ENCODE results near the gene OR5B21. TPM values are rescaled to one million over a fixed set of nuclear protein-coding genes. Genes with fewer than 3 reads are reported as not detected.

OR5B21 gene
- total RNA-seq, result not detected in 2 replicates

DNA sequence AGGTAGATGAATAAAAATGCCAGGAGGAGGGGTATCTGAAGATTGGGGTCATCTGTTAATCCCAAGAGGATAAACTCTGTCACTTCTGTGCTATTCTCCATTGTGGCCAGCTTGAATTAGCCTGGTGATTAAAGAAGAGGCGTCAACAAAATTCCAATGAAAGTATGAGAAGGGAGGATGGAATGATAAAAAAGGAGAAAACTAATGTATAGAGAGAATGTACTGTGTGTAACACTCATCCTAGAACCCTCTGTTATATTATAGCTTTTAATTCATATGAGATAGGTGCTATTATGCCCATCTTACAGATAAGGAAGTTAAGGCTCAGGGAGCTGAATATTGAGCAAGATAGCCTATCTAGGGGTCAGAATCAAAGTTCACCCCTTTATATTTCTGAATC, at the start of gene OR5B21:
OR5B21 (minus strand) TSS at position 101 of the 400 bp plus-strand sequence; CDS start at position 101, 0 bp downstream.
- Mint-ChIP-seq H3K36me3 (ENCODE audit: low read depth) (no peaks in the 10 kb centered on the region), H3K27me3 (ENCODE audit: insufficient read depth) (no peaks in the 10 kb centered on the region), H3K4me3 (no peak within 1 kb of the TSS), H3K9me3 (no peaks in the 10 kb centered on the region), H3K27ac (no peak within 1 kb of the TSS), H3K4me1 (ENCODE audit: low read depth) (peaks cover 5% of the 10 kb centered on the region)
- no peak for DNase-seq (ENCODE audit: low spot score)
- intact Hi-C loops (cut with micrococcal nuclease), result no loop called here

GRCh38 chr11:58549644-58550043, 41.7 kb upstream of the OR5B21 start:
- Mint-ChIP-seq H3K36me3 (ENCODE audit: low read depth) (peaks cover 67% of the 10 kb centered on the region), H3K27ac (no peak overlapping the region), H3K4me1 (ENCODE audit: low read depth) (no peaks in the 10 kb centered on the region), H3K9me3 (no peaks in the 10 kb centered on the region), H3K4me3 (no peak overlapping the region), H3K27me3 (ENCODE audit: insufficient read depth) (no peaks in the 10 kb centered on the region)
- DNase-seq (ENCODE audit: low spot score), result no peak
- intact Hi-C loops (cut with micrococcal nuclease), result no loop called here

DNA sequence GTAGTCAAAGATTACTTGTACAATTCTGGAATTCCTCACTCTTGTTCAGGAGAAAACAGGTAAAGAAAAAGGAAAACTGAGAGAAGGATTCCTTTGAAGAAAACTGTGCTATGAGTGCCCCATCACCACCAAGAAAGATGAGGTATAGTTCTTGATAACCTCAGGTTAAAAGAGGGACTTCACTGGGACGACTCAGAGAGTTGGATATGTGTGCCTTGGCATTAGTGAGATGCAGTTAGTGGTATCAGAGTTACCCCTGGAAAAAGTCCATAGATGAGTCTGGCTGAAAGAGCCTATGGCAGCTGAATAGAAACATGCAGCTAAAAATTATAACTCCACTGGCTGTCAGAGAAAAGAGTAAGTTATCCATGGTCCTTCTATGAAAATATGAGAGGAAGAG, 38.9 kb upstream of the OR5B21 start:
- intact Hi-C loops (cut with micrococcal nuclease), result no loop called here

DNA sequence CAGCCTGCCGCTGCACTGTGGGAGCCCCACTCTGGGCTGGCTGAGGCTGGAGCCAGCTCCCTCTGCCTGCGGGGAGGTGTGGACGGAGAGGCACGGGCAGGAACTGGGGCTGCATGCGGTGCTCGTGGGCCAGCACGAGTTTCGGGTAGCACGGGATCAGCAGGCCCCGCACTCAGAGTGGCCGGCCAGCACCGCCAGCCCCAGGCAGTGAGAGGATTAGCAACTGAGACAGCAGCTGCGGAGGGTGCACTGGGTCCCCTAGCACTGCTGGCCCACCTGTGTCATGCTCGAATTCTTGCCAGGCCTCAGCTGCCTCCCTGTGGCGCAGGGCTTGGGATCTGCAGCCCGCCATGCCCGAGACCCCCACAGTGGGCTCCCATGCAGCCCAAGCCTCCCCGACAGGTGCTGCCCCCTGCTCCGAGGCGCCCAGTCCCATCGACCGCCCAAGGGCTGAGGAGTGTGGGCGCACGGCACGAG, 24.0 kb upstream of the OR5B21 start:
- Mint-ChIP-seq H3K36me3 (ENCODE audit: low read depth) (peaks cover 56% of the 10 kb centered on the region), H3K4me3 (no peak overlapping the region), H3K27ac (no peak overlapping the region), H3K9me3 (no peaks in the 10 kb centered on the region), H3K27me3 (ENCODE audit: insufficient read depth) (no peaks in the 10 kb centered on the region), H3K4me1 (ENCODE audit: low read depth) (peaks cover 38% of the 10 kb centered on the region)
- no peak for DNase-seq (ENCODE audit: low spot score)
- intact Hi-C loops (cut with micrococcal nuclease), result no loop called here

More for the DNA sequence above, 38.9 kb upstream of the OR5B21 start:
- no peak for DNase-seq (ENCODE audit: low spot score)
- Mint-ChIP-seq H3K27me3 (ENCODE audit: insufficient read depth) (no peaks in the 10 kb centered on the region), H3K27ac (no peak overlapping the region), H3K4me1 (ENCODE audit: low read depth) (no peaks in the 10 kb centered on the region), H3K4me3 (no peak overlapping the region), H3K36me3 (ENCODE audit: low read depth) (peaks cover 65% of the 10 kb centered on the region), H3K9me3 (no peaks in the 10 kb centered on the region)

DNA sequence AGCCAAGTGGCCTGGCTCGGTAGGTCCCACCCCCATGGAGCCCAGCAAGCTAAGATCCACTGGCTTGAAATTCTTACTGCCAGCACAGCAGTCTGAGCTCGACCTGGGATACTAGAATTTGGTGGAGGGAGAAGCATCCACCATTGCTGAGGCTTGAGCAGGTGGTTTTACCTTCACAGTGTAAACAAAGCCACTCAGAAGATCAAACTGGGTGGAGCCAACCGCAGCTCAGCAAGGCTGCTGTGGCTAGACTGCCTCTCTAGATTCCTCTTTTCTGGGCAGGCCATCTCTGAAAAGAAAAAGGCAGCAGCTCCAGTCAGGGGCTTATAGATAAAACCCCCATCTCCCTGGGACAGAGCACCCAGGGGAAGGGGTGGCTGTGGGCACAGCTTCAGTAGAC, 22.3 kb upstream of the OR5B21 start:
- intact Hi-C loops (cut with micrococcal nuclease), result no loop called here
- Mint-ChIP-seq H3K27me3 (ENCODE audit: insufficient read depth) (no peaks in the 10 kb centered on the region), H3K4me3 (no peak overlapping the region), H3K4me1 (ENCODE audit: low read depth) (peaks cover 47% of the 10 kb centered on the region), H3K27ac (no peak overlapping the region), H3K9me3 (no peaks in the 10 kb centered on the region), H3K36me3 (ENCODE audit: low read depth) (peaks cover 49% of the 10 kb centered on the region)
- DNase-seq (ENCODE audit: low spot score), result peak; percentile 29

DNA sequence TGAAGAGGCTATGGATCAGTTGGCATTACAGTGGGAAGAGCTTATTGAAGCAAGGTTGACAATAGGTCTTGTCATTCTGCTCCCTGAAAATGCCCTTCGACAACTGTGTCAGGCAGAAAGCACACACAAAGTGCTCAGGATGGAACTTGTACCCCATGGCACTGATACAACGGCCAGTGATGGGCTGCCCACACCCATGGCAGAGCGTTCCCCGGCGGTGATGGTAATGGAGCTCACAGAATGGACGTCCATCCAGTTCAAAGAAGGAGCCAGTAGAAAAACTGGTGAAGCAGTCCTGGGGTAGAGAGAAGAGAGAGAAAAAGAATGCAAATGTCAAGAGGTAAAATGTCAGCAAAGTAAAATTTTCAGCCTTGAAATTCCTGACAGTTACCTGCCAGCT, 19.5 kb upstream of the OR5B21 start:
- Mint-ChIP-seq H3K27ac (no peak overlapping the region), H3K4me3 (no peak overlapping the region), H3K9me3 (no peaks in the 10 kb centered on the region), H3K36me3 (ENCODE audit: low read depth) (peaks cover 33% of the 10 kb centered on the region), H3K27me3 (ENCODE audit: insufficient read depth) (no peaks in the 10 kb centered on the region), H3K4me1 (ENCODE audit: low read depth) (peaks cover 51% of the 10 kb centered on the region)
- intact Hi-C loops (cut with micrococcal nuclease), result loop anchor here (1.0 to 10.0 kb wide), 2 partner anchors 41 to 1103 kb away; partner anchors contain the start of gene SLC43A3
- DNase-seq (ENCODE audit: low spot score), result no peak

DNA sequence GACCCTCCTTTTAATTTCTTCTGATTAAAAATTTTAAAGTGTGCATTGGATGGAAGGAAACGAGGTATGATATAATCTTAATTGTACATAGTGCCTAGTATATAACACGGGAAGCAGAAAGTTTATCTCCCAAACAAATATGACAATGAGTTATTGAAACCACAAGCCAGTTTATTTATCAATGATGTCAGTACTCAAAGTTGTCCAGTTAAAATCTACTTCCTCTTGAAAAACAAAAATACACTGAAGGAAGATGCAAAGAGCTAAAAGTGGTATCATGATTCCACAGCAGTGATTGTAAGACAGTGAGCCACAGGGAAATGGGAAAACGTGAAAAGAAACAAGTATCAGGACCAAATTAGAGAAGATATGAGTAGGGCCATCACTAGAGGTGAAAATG, 18.8 kb upstream of the OR5B21 start:
- no peaks in the 10 kb centered on the region for H3K9me3 Mint-ChIP-seq
- no peaks in the 10 kb centered on the region for H3K27me3 Mint-ChIP-seq (ENCODE audit: insufficient read depth)
- DNase-seq (ENCODE audit: low spot score), result no peak
- H3K36me3 Mint-ChIP-seq (ENCODE audit: low read depth), result peaks cover 33% of the 10 kb centered on the region
- no peak overlapping the region for H3K4me3 Mint-ChIP-seq
- intact Hi-C loops (cut with micrococcal nuclease), result loop anchor here (1.0 to 10.0 kb wide), 2 partner anchors 42 to 1102 kb away; partner anchors contain the start of gene SLC43A3
- peaks cover 51% of the 10 kb centered on the region for H3K4me1 Mint-ChIP-seq (ENCODE audit: low read depth)
- H3K27ac Mint-ChIP-seq, result peak overlapping the region; percentile 0

DNA sequence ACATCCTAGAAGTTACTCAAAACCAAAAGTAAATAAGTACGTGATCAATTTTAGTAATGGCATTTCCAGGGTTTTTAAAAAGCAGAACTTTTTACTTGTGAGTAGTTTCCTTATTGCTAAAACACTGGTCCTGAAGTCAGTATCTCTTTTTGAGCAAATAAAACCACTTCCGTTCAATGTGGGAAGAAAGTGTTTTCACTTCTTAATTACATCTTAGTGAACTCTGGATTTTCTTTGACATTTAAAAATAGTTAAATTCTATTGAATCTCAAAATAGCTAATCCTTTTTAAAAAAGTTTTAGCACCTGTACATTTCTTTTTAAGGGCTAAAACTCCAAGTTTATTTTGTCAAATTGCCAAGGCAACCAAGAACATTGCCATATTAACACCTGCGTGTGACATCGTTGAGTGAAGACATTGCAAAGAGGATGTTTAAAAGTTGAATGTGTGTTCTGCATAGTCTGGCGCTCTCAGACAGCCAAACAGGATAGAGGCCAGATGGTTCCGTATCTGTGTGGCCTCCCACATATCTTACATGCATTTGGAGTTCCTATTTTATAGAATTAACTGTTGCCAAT, 17.2 kb upstream of the OR5B21 start:
- Mint-ChIP-seq H3K36me3 (ENCODE audit: low read depth) (peaks cover 24% of the 10 kb centered on the region), H3K27ac (peak overlapping the region; percentile 77), H3K4me3 (peak overlapping the region; percentile 74), H3K4me1 (ENCODE audit: low read depth) (peaks cover 37% of the 10 kb centered on the region), H3K9me3 (no peaks in the 10 kb centered on the region), H3K27me3 (ENCODE audit: insufficient read depth) (no peaks in the 10 kb centered on the region)
- DNase-seq (ENCODE audit: low spot score), result peak; percentile 26
- intact Hi-C loops (cut with micrococcal nuclease), result loop anchor here (1.0 to 10.0 kb wide), 8 partner anchors 48 to 1190 kb away; partner anchors contain the start of genes MED19, SLC43A3, SSRP1 and TMX2

DNA sequence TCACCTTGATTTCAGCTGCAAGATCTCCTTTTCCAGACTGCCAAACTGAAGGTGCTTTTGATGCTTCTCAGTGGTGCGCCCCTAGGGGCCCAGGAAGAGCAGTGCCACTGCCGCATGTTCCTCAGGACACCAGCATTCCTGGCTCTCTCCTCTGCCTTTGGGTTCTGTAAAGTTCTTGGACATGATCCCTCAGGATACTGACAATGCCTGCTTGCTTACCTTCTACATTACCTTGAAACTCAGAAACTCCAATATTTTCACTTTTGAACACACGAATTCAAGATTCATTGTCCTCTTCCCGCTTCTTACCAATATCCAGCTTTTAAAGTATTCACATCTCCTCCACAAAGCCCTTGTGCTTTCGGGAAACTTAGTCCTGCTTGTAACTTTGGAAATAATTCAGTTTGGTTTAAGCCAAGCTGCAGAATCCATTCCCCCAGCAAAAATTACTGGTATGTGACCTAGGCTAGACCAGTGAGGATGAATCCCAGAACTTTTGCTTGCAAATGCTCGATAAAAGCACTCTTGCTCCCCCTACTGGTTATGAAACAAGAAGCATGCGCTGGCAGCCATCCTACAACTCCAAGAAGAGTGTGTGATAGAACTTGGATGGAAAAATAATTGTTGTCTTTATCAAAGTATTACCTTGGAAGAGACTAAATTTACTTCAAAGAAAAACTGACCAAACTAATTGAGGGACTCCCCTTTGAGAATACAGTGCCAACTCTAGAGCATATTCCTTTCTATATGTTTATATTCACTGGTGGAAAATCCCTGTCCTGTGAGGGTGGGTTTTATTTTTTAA, 16.5 kb upstream of the OR5B21 start:
- no peaks in the 10 kb centered on the region for H3K27me3 Mint-ChIP-seq (ENCODE audit: insufficient read depth)
- peak overlapping the region; percentile 74 for H3K4me3 Mint-ChIP-seq
- no peak for DNase-seq (ENCODE audit: low spot score)
- intact Hi-C loops (cut with micrococcal nuclease), result loop anchor here (1.0 to 10.0 kb wide), 10 partner anchors 49 to 1189 kb away; partner anchors contain the start of genes MED19, SELENOH, SLC43A3 and SSRP1
- H3K36me3 Mint-ChIP-seq (ENCODE audit: low read depth), result peaks cover 23% of the 10 kb centered on the region
- H3K9me3 Mint-ChIP-seq, result no peaks in the 10 kb centered on the region
- H3K27ac Mint-ChIP-seq, result peak overlapping the region; percentile 77
- peaks cover 36% of the 10 kb centered on the region for H3K4me1 Mint-ChIP-seq (ENCODE audit: low read depth)

DNA sequence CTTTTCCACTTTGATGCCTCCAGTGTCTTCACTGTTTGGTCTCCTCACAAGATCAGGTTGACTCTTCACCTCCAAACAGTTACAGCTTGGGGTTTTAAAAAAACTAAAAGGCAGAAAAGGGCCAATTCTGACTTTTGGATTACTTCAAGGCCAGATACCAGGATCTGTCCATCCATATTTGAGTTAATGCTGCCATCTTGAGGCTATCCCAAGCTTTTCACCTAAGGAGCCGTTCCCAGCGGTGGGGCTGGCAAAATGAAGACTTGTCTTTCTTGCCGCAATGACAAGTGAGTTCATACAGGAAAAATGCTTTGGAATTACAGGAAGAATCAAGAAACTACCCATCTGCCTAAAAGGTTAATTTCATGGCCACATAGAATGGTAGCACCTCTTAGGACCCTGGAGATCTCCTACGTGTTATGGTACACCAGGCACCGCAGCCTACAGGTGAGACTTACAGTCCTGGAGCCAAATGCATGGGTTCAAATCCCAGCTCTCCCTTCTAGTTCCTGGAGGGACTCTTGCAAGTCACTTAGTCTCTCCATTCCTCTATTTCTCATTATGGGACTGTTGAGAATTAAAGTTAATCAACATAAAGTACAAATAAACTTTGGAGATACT, 6.0 kb upstream of the OR5B21 start:
- H3K4me1 Mint-ChIP-seq (ENCODE audit: low read depth), result no peaks in the 10 kb centered on the region
- H3K9me3 Mint-ChIP-seq, result no peaks in the 10 kb centered on the region
- intact Hi-C loops (cut with micrococcal nuclease), result no loop called here
- H3K27me3 Mint-ChIP-seq (ENCODE audit: insufficient read depth), result no peaks in the 10 kb centered on the region
- H3K4me3 Mint-ChIP-seq, result no peak overlapping the region
- H3K36me3 Mint-ChIP-seq (ENCODE audit: low read depth), result no peaks in the 10 kb centered on the region
- no peak overlapping the region for H3K27ac Mint-ChIP-seq
- no peak for DNase-seq (ENCODE audit: low spot score)

- DNase-seq (ENCODE audit: low spot score), result no peak
- no peaks in the 10 kb centered on the region for H3K36me3 Mint-ChIP-seq (ENCODE audit: low read depth)
Measured at GRCh38 chr11:58511636-58512035, 3.7 kb upstream of the OR5B21 start.

DNA sequence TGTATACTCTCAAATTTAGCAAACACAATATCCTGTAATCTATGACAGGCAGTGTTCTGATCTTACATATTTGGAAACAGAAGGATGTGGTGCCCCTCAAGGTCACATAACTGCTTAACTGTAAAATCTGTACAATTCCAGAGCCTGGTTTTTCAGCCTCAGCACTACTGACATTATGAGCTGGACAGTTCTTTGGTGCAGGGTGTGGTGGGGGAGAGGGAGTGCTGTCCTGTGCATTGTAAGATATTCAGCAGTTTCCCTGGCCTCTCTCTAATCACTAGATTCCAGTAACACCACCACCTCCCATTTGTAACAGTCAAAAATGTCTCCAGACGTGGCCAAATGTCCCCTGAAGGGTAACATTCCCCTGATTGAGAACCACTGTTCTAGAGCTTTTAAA, 1.8 kb upstream of the OR5B21 start:
- intact Hi-C loops (cut with micrococcal nuclease), result no loop called here
- Mint-ChIP-seq H3K27me3 (ENCODE audit: insufficient read depth) (no peaks in the 10 kb centered on the region), H3K4me3 (no peak overlapping the region), H3K36me3 (ENCODE audit: low read depth) (no peaks in the 10 kb centered on the region), H3K27ac (no peak overlapping the region), H3K9me3 (no peaks in the 10 kb centered on the region), H3K4me1 (ENCODE audit: low read depth) (peaks cover 5% of the 10 kb centered on the region)
- no peak for DNase-seq (ENCODE audit: low spot score)

More at GRCh38 chr11:58511636-58512035, 3.7 kb upstream of the OR5B21 start:
- H3K27me3 Mint-ChIP-seq (ENCODE audit: insufficient read depth), result no peaks in the 10 kb centered on the region
- no peak overlapping the region for H3K27ac Mint-ChIP-seq
- no peaks in the 10 kb centered on the region for H3K4me1 Mint-ChIP-seq (ENCODE audit: low read depth)
- H3K4me3 Mint-ChIP-seq, result no peak overlapping the region
- no peaks in the 10 kb centered on the region for H3K9me3 Mint-ChIP-seq
- intact Hi-C loops (cut with micrococcal nuclease), result no loop called here

GRCh38 chr11:58508814-58509213, 909 bp upstream of the OR5B21 start:
- no peaks in the 10 kb centered on the region for H3K9me3 Mint-ChIP-seq
- H3K27ac Mint-ChIP-seq, result no peak overlapping the region
- intact Hi-C loops (cut with micrococcal nuclease), result no loop called here
- no peak overlapping the region for H3K4me3 Mint-ChIP-seq
- no peaks in the 10 kb centered on the region for H3K27me3 Mint-ChIP-seq (ENCODE audit: insufficient read depth)
- H3K4me1 Mint-ChIP-seq (ENCODE audit: low read depth), result peaks cover 5% of the 10 kb centered on the region
- no peaks in the 10 kb centered on the region for H3K36me3 Mint-ChIP-seq (ENCODE audit: low read depth)
- no peak for DNase-seq (ENCODE audit: low spot score)

All from activated T-helper 1 cell treated with anti-CD3 and anti-CD28 coated beads, Interleukin-12 subunit alpha, Interleukin-12 subunit beta, Interleukin-2, Interleukin-4 antibody, amounts not matched to agents 30 ng/mL and 10 ng/mL and 1 ng/mL, durations not matched to agents 14 hours and 24 hours and 36 hours (primary cell).